Testis (tissue), 2 donors: ENCODE results near the gene SPINT2.

Experiments used
- CTCF ChIP-seq, 3 experiments: fragments of 450-650 bp in 2 of 3; fragments of 200-600 bp in 1 of 3; sonication (generic) in 1 of 3; IDR thresholded peaks; one replicate each; pipeline ENCODE4 v1.5.1; 2016 to 2019; ENCODE audit warnings: antibody characterized with exemption in 3 of 3, mild to moderate bottlenecking in 2 of 3, moderate library complexity in 1 of 3
- POLR2A ChIP-seq: fragments of 450-650 bp; IDR thresholded peaks from one replicate; pipeline ENCODE4 v1.6.1; 2017; ENCODE audit warnings: antibody characterized with exemption, mild to moderate bottlenecking, moderate library complexity

- TF ChIP-seq CTCF (IDR thresholded peaks at IDR 0.05) (no peak), POLR2A (no peak)
Observed at GRCh38 chr19:38224014-38224862, 40.1 kb upstream of the SPINT2 start, which contains the start of gene DPF1.
